ENCODE measurements around the gene POLR1C.

- TF ChIP-seq ZFX (IDR thresholded peaks at IDR 0.05; ENCODE audit: borderline replicate concordance) (no peak), CTCF (IDR thresholded peaks at IDR 0.05) (no peak)
Measured at GRCh38 chr6:43475516-43475915, 41.4 kb upstream of the POLR1C start.

Data from 22Rv1 (cell line).